ENCODE measurements around the gene NFASC. TPM values are rescaled to one million over a fixed set of nuclear protein-coding genes. Genes with fewer than 3 reads are reported as not detected.

The NFASC gene
- total and polyA plus RNA-seq, 8 donors = 3.3 to 12.7 (median 6.7) TPM

DNA sequence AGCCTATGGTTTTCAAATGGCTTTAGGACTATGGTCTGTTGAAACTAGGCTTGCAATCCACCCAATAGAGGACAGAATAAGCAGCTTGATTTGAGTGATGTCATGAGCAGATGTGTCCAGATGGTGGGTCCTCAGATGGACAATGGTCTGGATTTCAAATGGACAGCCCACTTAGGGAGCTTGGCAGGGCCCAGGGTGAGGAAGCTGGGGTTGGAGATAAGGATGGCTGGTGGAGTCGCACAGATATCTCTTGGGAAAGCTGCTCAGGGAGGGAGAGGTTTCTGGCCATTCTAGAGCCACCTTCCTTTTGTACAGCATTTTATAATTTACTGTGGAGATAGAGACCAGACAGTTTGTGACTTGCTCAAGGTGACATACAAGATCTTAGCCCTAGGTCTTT is 55.0 kb downstream of the NFASC start:
- 71 to 90% methylated on average over 1 of the region's 1 CpG for WGBS, 2 donors
- intact Hi-C loops (cut with DNase I) = no loop called here
- DNase-seq = no peak
- no peaks in the 10 kb centered on the region for H3K4me1 ChIP-seq
- FAIRE-seq = no peak
- no peaks in the 10 kb centered on the region for H3K36me3 ChIP-seq
- H3K27me3 ChIP-seq = no peaks in the 10 kb centered on the region
- no peaks in the 10 kb centered on the region for H3K9me3 ChIP-seq
- no peak for ATAC-seq
- no peak overlapping the region for H3K27ac ChIP-seq
- TF ChIP-seq, protein P1, sequence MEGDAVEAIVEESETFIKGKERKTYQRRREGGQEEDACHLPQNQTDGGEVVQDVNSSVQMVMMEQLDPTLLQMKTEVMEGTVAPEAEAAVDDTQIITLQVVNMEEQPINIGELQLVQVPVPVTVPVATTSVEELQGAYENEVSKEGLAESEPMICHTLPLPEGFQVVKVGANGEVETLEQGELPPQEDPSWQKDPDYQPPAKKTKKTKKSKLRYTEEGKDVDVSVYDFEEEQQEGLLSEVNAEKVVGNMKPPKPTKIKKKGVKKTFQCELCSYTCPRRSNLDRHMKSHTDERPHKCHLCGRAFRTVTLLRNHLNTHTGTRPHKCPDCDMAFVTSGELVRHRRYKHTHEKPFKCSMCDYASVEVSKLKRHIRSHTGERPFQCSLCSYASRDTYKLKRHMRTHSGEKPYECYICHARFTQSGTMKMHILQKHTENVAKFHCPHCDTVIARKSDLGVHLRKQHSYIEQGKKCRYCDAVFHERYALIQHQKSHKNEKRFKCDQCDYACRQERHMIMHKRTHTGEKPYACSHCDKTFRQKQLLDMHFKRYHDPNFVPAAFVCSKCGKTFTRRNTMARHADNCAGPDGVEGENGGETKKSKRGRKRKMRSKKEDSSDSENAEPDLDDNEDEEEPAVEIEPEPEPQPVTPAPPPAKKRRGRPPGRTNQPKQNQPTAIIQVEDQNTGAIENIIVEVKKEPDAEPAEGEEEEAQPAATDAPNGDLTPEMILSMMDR (IDR thresholded peaks at IDR 0.05) = no peak
- H3K4me3 ChIP-seq = no peak overlapping the region

- H3K4me3 ChIP-seq = no peak overlapping the region
- FAIRE-seq (no peak), DNase-seq (no peak), ATAC-seq (no peak)
- intact Hi-C loops (cut with DNase I) = no loop called here
- no peaks in the 10 kb centered on the region for H3K9me3 ChIP-seq
- H3K27ac ChIP-seq = no peak overlapping the region
- no peaks in the 10 kb centered on the region for H3K36me3 ChIP-seq
- WGBS, 2 donors = 59 to 66% methylated on average over 11 of the region's 11 CpGs
- H3K27me3 ChIP-seq = no peaks in the 10 kb centered on the region
- H3K4me1 ChIP-seq = no peaks in the 10 kb centered on the region
- TF ChIP-seq, protein P1 (IDR thresholded peaks at IDR 0.05) = no peak
Measured at GRCh38 chr1:204927673-204928641, 57.3 kb downstream of the NFASC start.

- Histone ChIP-seq H3K36me3 (no peaks in the 10 kb centered on the region), H3K4me1 (no peaks in the 10 kb centered on the region), H3K4me3 (no peak overlapping the region), H3K9me3 (no peaks in the 10 kb centered on the region), H3K27me3 (no peaks in the 10 kb centered on the region), H3K27ac (no peak overlapping the region)
- WGBS, 2 donors = 79 to 80% methylated on average over 8 of the region's 8 CpGs
- FAIRE-seq = no peak
- no peak for ATAC-seq
- TF ChIP-seq, protein P1 (IDR thresholded peaks at IDR 0.05) = no peak
- no peak for DNase-seq
- intact Hi-C loops (cut with DNase I) = no loop called here
Measured at GRCh38 chr1:204928671-204929486, 58.2 kb downstream of the NFASC start.

DNA sequence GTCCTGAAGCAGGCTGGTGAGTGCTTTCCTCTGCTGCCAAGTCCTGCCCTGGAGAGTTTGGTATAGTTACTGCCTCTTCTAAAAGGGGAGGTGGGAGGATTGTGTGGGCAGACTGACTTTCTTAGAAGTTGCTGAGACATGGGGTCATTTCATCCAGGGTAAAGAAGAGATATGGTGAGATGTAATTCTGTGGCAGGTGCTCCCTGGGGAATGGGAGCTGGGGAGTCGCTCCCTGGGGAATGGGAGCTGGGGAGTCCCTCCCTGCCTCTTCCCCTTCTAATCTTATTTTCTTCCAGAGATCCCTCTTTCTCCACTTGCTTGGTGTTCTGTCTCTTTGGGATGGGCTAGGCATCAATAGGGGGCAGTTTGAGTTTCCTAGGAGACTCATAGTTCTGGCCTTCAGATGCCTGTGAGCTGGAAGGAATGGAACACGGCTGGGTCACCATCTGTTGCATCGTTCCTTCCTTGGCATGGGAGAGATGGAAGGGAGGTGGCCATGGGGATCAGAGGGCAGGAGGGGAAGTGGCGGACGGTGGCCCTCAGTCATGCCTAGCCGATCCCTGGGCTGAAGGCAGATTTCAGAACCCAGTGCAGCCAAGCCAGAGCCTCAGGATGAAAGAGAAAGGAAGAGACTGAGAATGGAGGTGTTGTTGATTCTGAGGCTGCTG is 59.0 kb downstream of the NFASC start:
- H3K4me1 ChIP-seq = no peaks in the 10 kb centered on the region

More for the DNA sequence above, 59.0 kb downstream of the NFASC start:
- H3K27ac ChIP-seq = no peak overlapping the region
- H3K27me3 ChIP-seq = no peaks in the 10 kb centered on the region
- ATAC-seq (no peak), DNase-seq (no peak), FAIRE-seq (no peak)
- H3K4me3 ChIP-seq = no peak overlapping the region
- WGBS, 2 donors = 74 to 76% methylated on average over 6 of the region's 6 CpGs
- TF ChIP-seq, protein P1 (IDR thresholded peaks at IDR 0.05) = no peak
- H3K36me3 ChIP-seq = no peaks in the 10 kb centered on the region
- H3K9me3 ChIP-seq = no peaks in the 10 kb centered on the region
- intact Hi-C loops (cut with DNase I) = no loop called here

All from pancreas (tissue), 10 donors.